RWPE2 (cell line): ENCODE data around the gene TGFBR2.
A peak's percentile ranks its signal among the peaks of the same experiment; 100 is the strongest.

Experiments
- ATAC-seq: fragments of 200-7000 bp; cut with Tn5 transposase; 3 replicates; pipeline ENCODE4 v1.9.1; 2021; ENCODE audit warnings: low read depth
- DNase-seq: peaks from one replicate; pipeline ENCODE4 v3.0.0-alpha.2; 2020; ENCODE audit warnings: low spot score
- H3K27ac ChIP-seq: fragments of 450-650 bp; 2 replicates; pipeline ENCODE4 v1.5.1; 2017; ENCODE audit warnings: mild to moderate bottlenecking; ENCODE audit not compliant: poor library complexity, severe bottlenecking
- H3K27me3 ChIP-seq: fragments of 250-450 bp; sonication (Bioruptor Pico); 2 replicates; pipeline ENCODE4 v1.5.1; 2021; ENCODE audit warnings: mild to moderate bottlenecking, moderate library complexity; ENCODE audit not compliant: insufficient read depth, poor library complexity, severe bottlenecking
- H3K36me3 ChIP-seq: fragments of 250-450 bp; sonication (Bioruptor Pico); 2 replicates; pipeline ENCODE4 v1.5.1; 2020; ENCODE audit warnings: low read depth, mild to moderate bottlenecking, moderate library complexity
- H3K4me1 ChIP-seq: fragments of 250-450 bp; sonication (Bioruptor Pico); 2 replicates; pipeline ENCODE4 v1.5.1; 2021; ENCODE audit warnings: mild to moderate bottlenecking, moderate library complexity; ENCODE audit not compliant: insufficient read depth, poor library complexity, severe bottlenecking
- H3K4me3 ChIP-seq: fragments of 250-450 bp; sonication (Bioruptor Pico); 2 replicates; pipeline ENCODE4 v1.5.1; 2021; ENCODE audit warnings: mild to moderate bottlenecking, moderate library complexity; ENCODE audit not compliant: severe bottlenecking
- H3K9me3 ChIP-seq: fragments of 250-450 bp; sonication (Bioruptor Pico); 2 replicates; pipeline ENCODE4 v1.5.1; 2021; ENCODE audit warnings: mild to moderate bottlenecking, moderate library complexity; ENCODE audit not compliant: severe bottlenecking
- CTCF ChIP-seq: fragments of 450-650 bp; IDR thresholded peaks from one replicate; pipeline ENCODE4 v1.5.1; 2017; ENCODE audit warnings: mild to moderate bottlenecking, moderate library complexity; ENCODE audit not compliant: poor library complexity, severe bottlenecking

Gene TGFBR2

GRCh38 chr3:30620402-30621360, 14.3 kb downstream of the TGFBR2 start:
- H3K36me3 ChIP-seq: peaks cover 77% of the 10 kb centered on the region
- peak overlapping the region; percentile 94 for H3K27ac ChIP-seq

GRCh38 chr3:30621576-30621975, 15.2 kb downstream of the TGFBR2 start:
- DNase-seq (no peak), ATAC-seq (no peak)
- Histone ChIP-seq H3K4me3 (no peak overlapping the region), H3K36me3 (peaks cover 75% of the 10 kb centered on the region), H3K4me1 (peaks cover 79% of the 10 kb centered on the region), H3K9me3 (no peaks in the 10 kb centered on the region), H3K27me3 (no peaks in the 10 kb centered on the region), H3K27ac (peak overlapping the region; percentile 94)
- TF ChIP-seq CTCF: no peak

More at GRCh38 chr3:30620402-30621360, 14.3 kb downstream of the TGFBR2 start:
- ATAC-seq: no peak
- TF ChIP-seq CTCF: no peak
- no peak for DNase-seq
- H3K4me1 ChIP-seq: peaks cover 78% of the 10 kb centered on the region
- no peak overlapping the region for H3K4me3 ChIP-seq
- no peaks in the 10 kb centered on the region for H3K9me3 ChIP-seq
- no peaks in the 10 kb centered on the region for H3K27me3 ChIP-seq

- Histone ChIP-seq H3K27ac (peak overlapping the region; percentile 94), H3K4me1 (peaks cover 81% of the 10 kb centered on the region)
- DNase-seq: no peak
Measured at GRCh38 chr3:30622047-30622545, 15.7 kb downstream of the TGFBR2 start.

GRCh38 chr3:30622790-30623189, 16.4 kb downstream of the TGFBR2 start:
- no peaks in the 10 kb centered on the region for H3K27me3 ChIP-seq
- DNase-seq: no peak
- H3K4me3 ChIP-seq: no peak overlapping the region
- peaks cover 79% of the 10 kb centered on the region for H3K36me3 ChIP-seq
- H3K9me3 ChIP-seq: no peaks in the 10 kb centered on the region
- TF ChIP-seq CTCF: no peak
- peaks cover 82% of the 10 kb centered on the region for H3K4me1 ChIP-seq
- no peak for ATAC-seq
- H3K27ac ChIP-seq: peak overlapping the region; percentile 94

More at GRCh38 chr3:30622047-30622545, 15.7 kb downstream of the TGFBR2 start:
- H3K4me3 ChIP-seq: no peak overlapping the region
- H3K9me3 ChIP-seq: no peaks in the 10 kb centered on the region
- peaks cover 79% of the 10 kb centered on the region for H3K36me3 ChIP-seq
- no peak for TF ChIP-seq CTCF
- H3K27me3 ChIP-seq: no peaks in the 10 kb centered on the region
- ATAC-seq: no peak
